CD4-positive, alpha-beta memory T cell (primary cell): Measurements from ENCODE around the gene KSR1. TPM values are rescaled to one million over a fixed set of nuclear protein-coding genes. Genes with fewer than 3 reads are reported as not detected.
A peak's percentile ranks its signal among the peaks of the same experiment; 100 is the strongest.

ENCODE experiments used
- CTCF ChIA-PET: fragments of 350-600 bp; sonication (Branson Sonifier 250); formaldehyde crosslinking; loops from one replicate; lab custom pipeline; 2021; ENCODE audit warnings: inconsistent platforms; ENCODE audit not compliant: partially characterized antibody; lab: Charles Lee
- POLR2A ChIA-PET: fragments of 350-600 bp; sonication (Branson Sonifier 250); formaldehyde crosslinking; loops from one replicate; lab custom pipeline; 2021; ENCODE audit not compliant: partially characterized antibody; lab: Charles Lee
- DNase-seq, 5 donors: peaks; one replicate each; pipeline versions ENCODE4 v3.0.0 to v3.0.0-alpha.2; 2020 to 2022; ENCODE audit warnings: mixed read lengths in 1 of 5
- H3K27ac ChIP-seq: one replicate; pipeline ENCODE4 v1.7.0; 2013; ENCODE audit warnings: low read depth, low read length
- H3K27me3 ChIP-seq: 2 replicates; pipeline ENCODE4 v1.7.0; 2013; ENCODE audit warnings: mild to moderate bottlenecking, low read length, moderate library complexity; ENCODE audit not compliant: insufficient read depth
- H3K36me3 ChIP-seq: 2 replicates; pipeline ENCODE4 v1.7.0; 2013; ENCODE audit warnings: mild to moderate bottlenecking, low read length, moderate library complexity; ENCODE audit not compliant: insufficient read depth
- H3K4me1 ChIP-seq: 2 replicates; pipeline ENCODE4 v1.7.0; 2013; ENCODE audit warnings: mild to moderate bottlenecking, low read length, moderate library complexity; ENCODE audit not compliant: insufficient read depth
- H3K4me3 ChIP-seq, 2 donors: one replicate each; pipeline ENCODE4 v1.7.0; 2013; ENCODE audit warnings: low read length in 2 of 2, mild to moderate bottlenecking in 1 of 2
- H3K9me3 ChIP-seq, 2 donors: one replicate each; pipeline ENCODE4 v1.7.0; 2013; ENCODE audit warnings: low read length in 2 of 2, control low read depth in 1 of 2; ENCODE audit not compliant: control insufficient read depth in 1 of 2
- H3K27ac Mint-ChIP-seq, 7 donors: one replicate each; pipeline ENCODE4 v1.8.0; 2020 to 2021; ENCODE audit warnings: mixed read lengths in 7 of 7, mild to moderate bottlenecking in 6 of 7, inconsistent platforms in 3 of 7, moderate library complexity in 3 of 7
- H3K27me3 Mint-ChIP-seq, 2 donors: one replicate each; pipeline ENCODE4 v1.8.0; 2020 to 2021; ENCODE audit warnings: mixed read lengths in 2 of 2
- H3K36me3 Mint-ChIP-seq, 2 donors: one replicate each; pipeline ENCODE4 v1.8.0; 2020 to 2021; ENCODE audit warnings: mixed read lengths in 2 of 2, inconsistent platforms in 1 of 2, mild to moderate bottlenecking in 1 of 2
- H3K4me1 Mint-ChIP-seq, 4 donors: one replicate each; pipeline ENCODE4 v1.8.0; 2020 to 2021; ENCODE audit warnings: mixed read lengths in 4 of 4, mild to moderate bottlenecking in 1 of 4
- H3K4me3 Mint-ChIP-seq, 8 donors: one replicate each; pipeline ENCODE4 v1.8.0; 2020 to 2021; ENCODE audit warnings: mixed read lengths in 8 of 8, mild to moderate bottlenecking in 7 of 8, moderate library complexity in 6 of 8, inconsistent platforms in 3 of 8
- H3K9me3 Mint-ChIP-seq, 8 donors: one replicate each; pipeline ENCODE4 v1.8.0; 2020 to 2021; ENCODE audit warnings: mixed read lengths in 8 of 8, mild to moderate bottlenecking in 5 of 8, inconsistent platforms in 3 of 8, moderate library complexity in 1 of 8
- intact Hi-C: fragments of 100-400 bp; cut with micrococcal nuclease; formaldehyde crosslinking; loops from one replicate; pipeline ENCODE4 v1.15.1; 2023
- polyA plus RNA-seq, 2 donors: library from polyadenylated mRNA; unstranded; fragments of 300-500 nt; fragmentation: Illumina TruSeq; gene quantifications; one replicate each; pipeline ENCODE4 v1.2.3, GENCODE V29; 2021
- total RNA-seq, 2 experiments: library from RNA; stranded (reverse); gene quantifications; one replicate each; pipeline ENCODE4 v1.2.3, GENCODE V29; 2021

The KSR1 gene
- total and polyA plus RNA-seq, 4 experiments from 2014 or later = 0.77 to 40.0 (median 18.7) TPM

GRCh38 chr17:27600471-27600870 lies 144.2 kb downstream of the KSR1 start:
- DNase-seq = no peak
- ChIA-PET CTCF (interaction anchor here (0.8 to 12.0 kb wide), 32 partner anchors 8 to 404 kb away, joined by 3 to 358 read pairs (median 10); partner anchors contain the start of genes KSR1, LGALS9 and WSB1), POLR2A (interaction anchor here (1.2 to 3.1 kb wide), 8 partner anchors 10 to 364 kb away, joined by 3 to 18 read pairs (median 6); partner anchors contain the start of genes KSR1 and WSB1)
- Mint-ChIP-seq H3K9me3 (no peaks in the 10 kb centered on the region), H3K27me3 (no peaks in the 10 kb centered on the region), H3K4me1 (peaks cover 0 to 5% (median 3%) of the 10 kb centered on the region in 4 donors), H3K27ac (no peak overlapping the region), H3K36me3 (peaks cover 15 to 25% of the 10 kb centered on the region in 2 donors), H3K4me3 (no peak overlapping the region)
- intact Hi-C loops = loop anchor here (2.0 kb wide), 1 partner anchor 306 kb away; the partner anchor contains the start of gene WSB1
- Histone ChIP-seq H3K9me3 (no peaks in the 10 kb centered on the region), H3K36me3 (no peaks in the 10 kb centered on the region), H3K27ac (no peak overlapping the region), H3K4me3 (no peak overlapping the region), H3K4me1 (peaks cover 3% of the 10 kb centered on the region), H3K27me3 (no peaks in the 10 kb centered on the region)

DNA sequence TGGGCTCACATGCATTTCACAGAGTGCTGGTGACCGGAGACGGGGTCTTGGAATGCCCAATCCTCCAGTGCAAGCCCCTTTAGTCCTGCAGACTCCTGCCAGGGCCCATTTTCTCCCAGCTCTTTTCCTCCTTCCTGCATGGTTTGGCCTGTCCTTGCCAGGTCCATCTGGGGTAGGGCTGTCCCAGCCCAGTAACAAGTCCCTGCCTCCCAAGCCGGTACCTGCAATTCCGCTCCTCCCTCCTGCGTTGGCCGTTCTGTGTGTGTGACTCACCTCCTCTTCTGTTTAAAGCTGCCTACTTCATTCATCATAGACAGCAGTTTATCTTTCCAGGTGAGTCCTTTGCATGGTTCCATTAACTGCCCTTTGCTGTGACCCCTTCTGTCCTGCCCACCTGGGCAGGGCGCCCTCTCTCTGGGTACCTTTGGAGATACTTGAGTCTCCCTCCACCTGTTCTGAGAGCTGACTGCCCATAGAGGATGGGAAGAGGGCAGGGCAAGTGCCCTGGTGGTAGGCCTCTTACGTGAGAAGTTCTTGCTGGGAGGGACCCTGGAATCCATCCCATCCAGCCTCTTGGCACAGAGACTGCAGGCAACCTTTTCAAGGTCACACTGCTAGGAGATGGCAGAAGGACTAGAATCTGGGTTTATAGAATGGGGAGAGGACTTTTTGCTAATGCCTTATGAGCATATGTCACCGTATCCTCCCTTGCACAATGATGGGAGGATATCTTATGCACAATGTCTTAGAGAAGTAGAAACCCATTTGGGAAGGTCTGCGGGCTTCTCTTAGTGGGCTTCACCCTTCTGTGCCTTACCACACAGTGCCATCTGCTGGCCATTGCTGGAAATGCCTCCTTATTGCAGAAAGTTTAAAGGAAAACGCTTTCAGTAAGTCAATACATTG lies 145.1 kb downstream of the KSR1 start:
- CTCF ChIA-PET = interaction anchor here (0.7 to 12.0 kb wide), 34 partner anchors 7 to 394 kb away, joined by 3 to 358 read pairs (median 10); partner anchors contain the start of genes KSR1, LGALS9 and WSB1
- intact Hi-C loops = loop anchor here (1.0 to 2.0 kb wide), 4 partner anchors 248 to 365 kb away; partner anchors contain the start of gene WSB1
- Histone ChIP-seq H3K4me1 (peaks cover 3% of the 10 kb centered on the region), H3K27ac (no peak overlapping the region), H3K27me3 (no peaks in the 10 kb centered on the region), H3K9me3 (no peaks in the 10 kb centered on the region), H3K4me3 (no peak overlapping the region), H3K36me3 (peaks cover 4% of the 10 kb centered on the region)
- Mint-ChIP-seq H3K4me1 (peaks cover 0 to 5% (median 3%) of the 10 kb centered on the region in 4 donors), H3K9me3 (no peaks in the 10 kb centered on the region), H3K4me3 (no peak overlapping the region), H3K36me3 (peaks cover 17 to 26% of the 10 kb centered on the region in 2 donors), H3K27ac (peak overlapping the region in 2 of 7 donors; percentile 19 to 55), H3K27me3 (no peaks in the 10 kb centered on the region)
- POLR2A ChIA-PET = interaction anchor here (1.3 to 3.1 kb wide), 3 partner anchors 248 to 307 kb away, joined by 4 to 11 read pairs (median 8); partner anchors contain the start of gene WSB1
- peak; percentile 66 to 75 (median 69) for DNase-seq

- CTCF ChIA-PET = interaction anchor here (0.7 to 12.0 kb wide), 26 partner anchors 8 to 395 kb away, joined by 3 to 358 read pairs (median 6); partner anchors contain the start of genes LGALS9 and WSB1
Measured at GRCh38 chr17:27601975-27602302, 145.7 kb downstream of the KSR1 start.

GRCh38 chr17:27602721-27603420 lies 146.6 kb downstream of the KSR1 start:
- Histone ChIP-seq H3K27me3 (no peaks in the 10 kb centered on the region), H3K9me3 (no peaks in the 10 kb centered on the region), H3K4me1 (peaks cover 3% of the 10 kb centered on the region), H3K36me3 (peaks cover 4% of the 10 kb centered on the region), H3K4me3 (no peak overlapping the region), H3K27ac (no peak overlapping the region)
- peak; percentile 56 to 69 (median 60) for DNase-seq
- Mint-ChIP-seq H3K4me3 (no peak overlapping the region), H3K9me3 (no peaks in the 10 kb centered on the region), H3K4me1 (peaks cover 0 to 5% (median 3%) of the 10 kb centered on the region in 4 donors), H3K27ac (no peak overlapping the region), H3K36me3 (peaks cover 16 to 27% of the 10 kb centered on the region in 2 donors), H3K27me3 (no peaks in the 10 kb centered on the region)
- CTCF ChIA-PET = interaction anchor here (0.6 to 12.0 kb wide), 28 partner anchors 8 to 375 kb away, joined by 3 to 358 read pairs (median 4); partner anchors contain the start of gene LGALS9
- intact Hi-C loops = loop anchor here (1.0 kb wide), 2 partner anchors 28 to 48 kb away; partner anchors contain the start of gene LGALS9
- POLR2A ChIA-PET = interaction anchor here (0.6 to 1.1 kb wide), 2 partner anchors 29 to 58 kb away, joined by 3 read pairs; no protein-coding TSS in a partner anchor

More at GRCh38 chr17:27601975-27602302, 145.7 kb downstream of the KSR1 start:
- Histone ChIP-seq H3K9me3 (no peaks in the 10 kb centered on the region), H3K36me3 (peaks cover 4% of the 10 kb centered on the region), H3K4me1 (peaks cover 3% of the 10 kb centered on the region), H3K27ac (no peak overlapping the region), H3K27me3 (no peaks in the 10 kb centered on the region), H3K4me3 (no peak overlapping the region)
- DNase-seq = no peak
- peak overlapping the region in 1 of 7 donors; percentile 19 for H3K27ac Mint-ChIP-seq
- peaks cover 16 to 26% of the 10 kb centered on the region in 2 donors for H3K36me3 Mint-ChIP-seq
- intact Hi-C loops = loop anchor here (1.0 to 2.0 kb wide), 4 partner anchors 249 to 366 kb away; partner anchors contain the start of gene WSB1
- POLR2A ChIA-PET = interaction anchor here (1.3 kb wide), 1 partner anchor 269 kb away, joined by 4 read pairs; no protein-coding TSS in a partner anchor
- no peaks in the 10 kb centered on the region for H3K27me3 Mint-ChIP-seq
- H3K4me1 Mint-ChIP-seq = peaks cover 0 to 5% (median 3%) of the 10 kb centered on the region in 4 donors
- no peak overlapping the region for H3K4me3 Mint-ChIP-seq
- H3K9me3 Mint-ChIP-seq = no peaks in the 10 kb centered on the region

GRCh38 chr17:27603421-27603770 lies 147.1 kb downstream of the KSR1 start:
- POLR2A ChIA-PET = interaction anchor here (0.6 to 1.1 kb wide), 2 partner anchors 29 to 58 kb away, joined by 3 read pairs; no protein-coding TSS in a partner anchor
- intact Hi-C loops = loop anchor here (1.0 kb wide), 2 partner anchors 28 to 48 kb away; partner anchors contain the start of gene LGALS9
- no peak overlapping the region for H3K4me3 ChIP-seq
- Mint-ChIP-seq H3K4me1 (peaks cover 0 to 5% (median 3%) of the 10 kb centered on the region in 4 donors), H3K27ac (no peak overlapping the region), H3K4me3 (no peak overlapping the region), H3K27me3 (no peaks in the 10 kb centered on the region), H3K36me3 (peaks cover 15 to 32% of the 10 kb centered on the region in 2 donors), H3K9me3 (no peaks in the 10 kb centered on the region)
- no peak for DNase-seq
- H3K9me3 ChIP-seq = no peaks in the 10 kb centered on the region
- no peaks in the 10 kb centered on the region for H3K27me3 ChIP-seq
- CTCF ChIA-PET = interaction anchor here (0.6 to 12.0 kb wide), 23 partner anchors 10 to 376 kb away, joined by 3 to 358 read pairs (median 6); partner anchors contain the start of gene LGALS9
- H3K36me3 ChIP-seq = peaks cover 4% of the 10 kb centered on the region
- peaks cover 3% of the 10 kb centered on the region for H3K4me1 ChIP-seq
- H3K27ac ChIP-seq = no peak overlapping the region
